CD14-positive monocyte (primary cell): ENCODE data around the gene CDKN2B-AS1. TPM values are rescaled to one million over a fixed set of nuclear protein-coding genes. Genes with fewer than 3 reads are reported as not detected.

Source experiments
- DNase-seq, 3 donors: peaks; one replicate each; pipeline ENCODE4 v3.0.0-alpha.2; 2011 to 2022
- H2AFZ ChIP-seq: 2 replicates; pipeline ENCODE4 v1.6.0; 2012; ENCODE audit warnings: mild to moderate bottlenecking, low read depth, low read length, inconsistent platforms; ENCODE audit not compliant: insufficient read depth, poor library complexity, severe bottlenecking
- H3K27ac ChIP-seq, 2 donors: 1 replicate in 1 of 2; 2 replicates in 1 of 2; pipeline ENCODE4 v1.5.1; 2012 to 2013; ENCODE audit warnings: low read length in 2 of 2, control low read depth in 1 of 2, inconsistent platforms in 1 of 2, low read depth in 1 of 2, mild to moderate bottlenecking in 1 of 2
- H3K27me3 ChIP-seq, 2 donors: one replicate each; pipeline versions ENCODE4 v1.6.0 to v1.6.1; 2011 to 2013; ENCODE audit warnings: low read length in 2 of 2; ENCODE audit not compliant: control insufficient read depth in 2 of 2, insufficient read depth in 2 of 2
- H3K36me3 ChIP-seq, 2 donors: replicated peaks in 1 of 2; 1 replicate in 1 of 2; 2 replicates in 1 of 2; pipeline versions ENCODE4 v1.5.1 to v1.6.1; 2012 to 2013; ENCODE audit warnings: low read length in 2 of 2, control low read depth in 1 of 2, inconsistent platforms in 1 of 2, mild to moderate bottlenecking in 1 of 2; ENCODE audit not compliant: insufficient read depth in 2 of 2, control insufficient read depth in 1 of 2
- H3K4me1 ChIP-seq, 2 donors: 1 replicate in 1 of 2; 2 replicates in 1 of 2; pipeline versions ENCODE4 v1.5.1 to v1.6.1; 2012 to 2013; ENCODE audit warnings: low read length in 2 of 2, control low read depth in 1 of 2, inconsistent platforms in 1 of 2, mild to moderate bottlenecking in 1 of 2, moderate library complexity in 1 of 2; ENCODE audit not compliant: insufficient read depth in 2 of 2, control insufficient read depth in 1 of 2
- H3K4me2 ChIP-seq: replicated peaks from 2 replicates; pipeline ENCODE3; 2012; ENCODE audit warnings: low read length, moderate library complexity, mild to moderate bottlenecking; ENCODE audit not compliant: poor library complexity, severe bottlenecking; ENCODE audit errors: extremely low read depth
- H3K4me3 ChIP-seq, 3 experiments: fragments of 200-600 bp in 1 of 3; sonication (generic) in 1 of 3; replicated peaks in 1 of 3; 1 replicate in 2 of 3; 2 replicates in 1 of 3; pipeline ENCODE4 v1.5.1; 2011 to 2013; ENCODE audit warnings: low read length in 3 of 3, mild to moderate bottlenecking in 3 of 3, control low read depth in 2 of 3, low read depth in 2 of 3, inconsistent platforms in 1 of 3, moderate library complexity in 1 of 3
- H3K79me2 ChIP-seq: 2 replicates; pipeline ENCODE4 v1.6.0; 2012; ENCODE audit warnings: mild to moderate bottlenecking, control low read depth, inconsistent platforms, low read length, moderate library complexity; ENCODE audit not compliant: insufficient read depth
- H3K9ac ChIP-seq: 2 replicates; pipeline ENCODE4 v1.6.0; 2017; ENCODE audit warnings: low read length, mild to moderate bottlenecking; ENCODE audit not compliant: insufficient read depth, poor library complexity, severe bottlenecking
- H3K9me3 ChIP-seq, 2 donors: replicated peaks in 1 of 2; 1 replicate in 1 of 2; 2 replicates in 1 of 2; pipeline versions ENCODE4 v1.5.1 to v1.6.1; 2012 to 2013; ENCODE audit warnings: low read length in 2 of 2, control low read depth in 1 of 2; ENCODE audit not compliant: control insufficient read depth in 1 of 2, insufficient read depth in 1 of 2
- H4K20me1 ChIP-seq: 2 replicates; pipeline ENCODE4 v1.6.0; 2012; ENCODE audit warnings: mild to moderate bottlenecking, low read length, control low read depth, moderate library complexity; ENCODE audit not compliant: insufficient read depth
- H3K27ac Mint-ChIP-seq, 7 donors: one replicate each; pipeline ENCODE4 v1.8.0; 2020; ENCODE audit warnings: mild to moderate bottlenecking in 7 of 7, mixed read lengths in 7 of 7, moderate library complexity in 6 of 7, inconsistent platforms in 2 of 7
- H3K27me3 Mint-ChIP-seq, 3 donors: one replicate each; pipeline ENCODE4 v1.8.0; 2021 to 2022; ENCODE audit warnings: low read depth in 3 of 3, mild to moderate bottlenecking in 3 of 3, mixed read lengths in 3 of 3, moderate library complexity in 3 of 3, inconsistent platforms in 1 of 3
- H3K36me3 Mint-ChIP-seq, 2 donors: one replicate each; pipeline ENCODE4 v1.8.0; 2020; ENCODE audit warnings: mixed read lengths in 2 of 2, inconsistent platforms in 1 of 2, mild to moderate bottlenecking in 1 of 2
- H3K4me1 Mint-ChIP-seq: one replicate; pipeline ENCODE4 v1.8.0; 2020; ENCODE audit warnings: mild to moderate bottlenecking, mixed read lengths
- H3K4me3 Mint-ChIP-seq, 2 donors: one replicate each; pipeline ENCODE4 v1.8.0; 2020; ENCODE audit warnings: mild to moderate bottlenecking in 2 of 2, mixed read lengths in 2 of 2, moderate library complexity in 1 of 2
- H3K9me3 Mint-ChIP-seq, 7 donors: one replicate each; pipeline ENCODE4 v1.8.0; 2020 to 2022; ENCODE audit warnings: mixed read lengths in 7 of 7, mild to moderate bottlenecking in 6 of 7, moderate library complexity in 6 of 7, inconsistent platforms in 2 of 7
- WGBS: methylation state at CpG from one replicate; pipeline ENCODE4 v1.1.5; 2013; ENCODE audit warnings: missing lambda C conversion rate; ENCODE audit not compliant: insufficient coverage; 5-methylcytosine and 5-hydroxymethylcytosine counted together
- intact Hi-C, 2 donors: fragments of 100-400 bp; cut with micrococcal nuclease; formaldehyde crosslinking; loops; one replicate each; pipeline versions ENCODE4 v1.15.0 to v1.15.1; 2023
- polyA plus RNA-seq, 3 donors: library from polyadenylated mRNA; depleted of rRNA in 1 of 3; unstranded in 2 of 3; stranded (reverse) in 1 of 3; fragments of 300-500 nt in 2 of 3; fragments of >200 nt in 1 of 3; fragmentation: Illumina TruSeq in 2 of 3; gene quantifications; 1 replicate in 2 of 3; 2 replicates in 1 of 3; pipeline ENCODE4 v1.2.3, GENCODE V29; 2012 to 2021
- TF ChIP-seq, protein P1 (sequence below): fragments of 200-600 bp; IDR thresholded peaks from one replicate; pipeline ENCODE4 v1.8.0; 2022; ENCODE audit warnings: antibody characterized with exemption, mild to moderate bottlenecking

CDKN2B-AS1 gene
- polyA plus RNA-seq, 3 donors = 0.35 to 0.55 (median 0.50) TPM

DNA sequence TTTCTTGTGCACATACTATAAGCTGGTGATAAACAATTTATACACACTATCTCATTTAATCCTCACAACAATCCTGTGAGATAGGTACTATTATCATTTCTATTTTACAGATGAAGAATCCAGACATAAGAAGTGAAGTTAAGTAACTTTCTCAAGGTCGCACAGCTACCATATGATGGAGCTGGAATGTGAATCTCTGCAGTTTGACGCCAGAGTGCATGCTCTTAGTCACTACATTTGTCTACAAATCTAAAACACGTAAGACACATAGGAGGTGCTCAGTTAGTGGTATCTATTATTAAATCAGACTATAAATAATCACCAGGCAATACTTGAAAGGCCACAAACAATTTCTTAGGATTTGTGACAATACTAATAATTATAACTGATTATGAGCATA lies 59.5 kb downstream of the CDKN2B-AS1 start:
- DNase-seq = no peak
- TF ChIP-seq, protein P1, sequence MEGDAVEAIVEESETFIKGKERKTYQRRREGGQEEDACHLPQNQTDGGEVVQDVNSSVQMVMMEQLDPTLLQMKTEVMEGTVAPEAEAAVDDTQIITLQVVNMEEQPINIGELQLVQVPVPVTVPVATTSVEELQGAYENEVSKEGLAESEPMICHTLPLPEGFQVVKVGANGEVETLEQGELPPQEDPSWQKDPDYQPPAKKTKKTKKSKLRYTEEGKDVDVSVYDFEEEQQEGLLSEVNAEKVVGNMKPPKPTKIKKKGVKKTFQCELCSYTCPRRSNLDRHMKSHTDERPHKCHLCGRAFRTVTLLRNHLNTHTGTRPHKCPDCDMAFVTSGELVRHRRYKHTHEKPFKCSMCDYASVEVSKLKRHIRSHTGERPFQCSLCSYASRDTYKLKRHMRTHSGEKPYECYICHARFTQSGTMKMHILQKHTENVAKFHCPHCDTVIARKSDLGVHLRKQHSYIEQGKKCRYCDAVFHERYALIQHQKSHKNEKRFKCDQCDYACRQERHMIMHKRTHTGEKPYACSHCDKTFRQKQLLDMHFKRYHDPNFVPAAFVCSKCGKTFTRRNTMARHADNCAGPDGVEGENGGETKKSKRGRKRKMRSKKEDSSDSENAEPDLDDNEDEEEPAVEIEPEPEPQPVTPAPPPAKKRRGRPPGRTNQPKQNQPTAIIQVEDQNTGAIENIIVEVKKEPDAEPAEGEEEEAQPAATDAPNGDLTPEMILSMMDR = no peak
- no peaks in the 10 kb centered on the region for H4K20me1 ChIP-seq
- no peak overlapping the region for H3K4me2 ChIP-seq
- no peak overlapping the region for H3K9ac ChIP-seq
- H2AFZ ChIP-seq = no peak overlapping the region
- no peak overlapping the region for H3K4me3 ChIP-seq
- intact Hi-C loops = no loop called here
- H3K27ac ChIP-seq = no peak overlapping the region
- WGBS = no CpG with 5 or more reads among the region's 3 CpGs
- no peaks in the 10 kb centered on the region for H3K27me3 ChIP-seq
- H3K36me3 Mint-ChIP-seq = peaks cover 3 to 10% of the 10 kb centered on the region in 2 donors
- H3K36me3 ChIP-seq = no peaks in the 10 kb centered on the region
- peaks cover 0 to 7% (median 2%) of the 10 kb centered on the region in 7 donors for H3K9me3 Mint-ChIP-seq
- H3K79me2 ChIP-seq = no peaks in the 10 kb centered on the region
- peaks cover 3 to 10% (median 6%) of the 10 kb centered on the region in 3 donors for H3K27me3 Mint-ChIP-seq
- no peak overlapping the region for H3K27ac Mint-ChIP-seq
- H3K4me3 Mint-ChIP-seq = no peak overlapping the region
- H3K4me1 ChIP-seq = peaks cover 10 to 15% of the 10 kb centered on the region in 2 donors
- no peaks in the 10 kb centered on the region for H3K9me3 ChIP-seq
- H3K4me1 Mint-ChIP-seq = peaks cover 15% of the 10 kb centered on the region

DNA sequence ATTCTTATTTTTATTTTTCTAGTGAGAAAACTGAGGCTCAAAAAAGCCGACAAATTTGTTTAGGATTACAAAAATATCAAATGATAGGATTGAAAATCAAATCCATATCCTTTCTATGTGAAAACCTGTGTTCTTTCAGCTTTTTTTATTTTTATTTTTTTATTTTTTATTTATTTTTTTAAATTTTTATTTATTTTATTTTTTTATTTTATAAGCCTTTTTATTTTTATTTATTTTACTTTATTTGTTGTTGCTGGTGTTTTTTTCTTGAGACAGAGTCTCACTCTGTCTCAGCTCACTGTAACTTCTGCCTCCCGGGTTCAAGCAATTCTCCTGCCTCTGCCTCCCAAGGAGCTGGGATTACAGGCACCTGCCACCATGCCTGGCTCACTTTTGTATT lies 59.9 kb downstream of the CDKN2B-AS1 start:
- H3K79me2 ChIP-seq = no peaks in the 10 kb centered on the region
- H3K9ac ChIP-seq = no peak overlapping the region
- H3K36me3 ChIP-seq = no peaks in the 10 kb centered on the region
- H3K4me2 ChIP-seq = no peak overlapping the region
- no peak for DNase-seq
- no peaks in the 10 kb centered on the region for H4K20me1 ChIP-seq
- Mint-ChIP-seq H3K4me1 (peaks cover 15% of the 10 kb centered on the region), H3K36me3 (peaks cover 3 to 10% of the 10 kb centered on the region in 2 donors), H3K27ac (no peak overlapping the region), H3K27me3 (peaks cover 2 to 10% (median 6%) of the 10 kb centered on the region in 3 donors), H3K9me3 (peaks cover 0 to 7% (median 2%) of the 10 kb centered on the region in 7 donors), H3K4me3 (no peak overlapping the region)
- H3K27ac ChIP-seq = no peak overlapping the region
- no CpG with 5 or more reads among the region's 2 CpGs for WGBS
- no peak overlapping the region for H3K4me3 ChIP-seq
- H3K4me1 ChIP-seq = peaks cover 10 to 15% of the 10 kb centered on the region in 2 donors
- intact Hi-C loops = no loop called here
- H3K9me3 ChIP-seq = no peaks in the 10 kb centered on the region
- TF ChIP-seq, protein P1 = no peak
- H2AFZ ChIP-seq = no peak overlapping the region
- no peaks in the 10 kb centered on the region for H3K27me3 ChIP-seq
